D721Med (cell line): ENCODE measurements around the gene PILRB.

Experiments
- DNase-seq: peaks from one replicate; pipeline ENCODE4 v3.0.0; 2011; ENCODE audit warnings: low spot score; ENCODE audit not compliant: insufficient read length
- FAIRE-seq: peaks from 2 replicates; lab custom pipeline; 2011; peaks lifted over from hg19 to GRCh38; lab: Jason Lieb, UNC
- CTCF ChIP-seq: IDR thresholded peaks from 2 replicates; pipeline ENCODE4 v1.5.1; 2012; ENCODE audit warnings: mild to moderate bottlenecking, control low read depth; ENCODE audit not compliant: insufficient read depth; ENCODE audit errors: missing control alignments

The PILRB gene

DNA sequence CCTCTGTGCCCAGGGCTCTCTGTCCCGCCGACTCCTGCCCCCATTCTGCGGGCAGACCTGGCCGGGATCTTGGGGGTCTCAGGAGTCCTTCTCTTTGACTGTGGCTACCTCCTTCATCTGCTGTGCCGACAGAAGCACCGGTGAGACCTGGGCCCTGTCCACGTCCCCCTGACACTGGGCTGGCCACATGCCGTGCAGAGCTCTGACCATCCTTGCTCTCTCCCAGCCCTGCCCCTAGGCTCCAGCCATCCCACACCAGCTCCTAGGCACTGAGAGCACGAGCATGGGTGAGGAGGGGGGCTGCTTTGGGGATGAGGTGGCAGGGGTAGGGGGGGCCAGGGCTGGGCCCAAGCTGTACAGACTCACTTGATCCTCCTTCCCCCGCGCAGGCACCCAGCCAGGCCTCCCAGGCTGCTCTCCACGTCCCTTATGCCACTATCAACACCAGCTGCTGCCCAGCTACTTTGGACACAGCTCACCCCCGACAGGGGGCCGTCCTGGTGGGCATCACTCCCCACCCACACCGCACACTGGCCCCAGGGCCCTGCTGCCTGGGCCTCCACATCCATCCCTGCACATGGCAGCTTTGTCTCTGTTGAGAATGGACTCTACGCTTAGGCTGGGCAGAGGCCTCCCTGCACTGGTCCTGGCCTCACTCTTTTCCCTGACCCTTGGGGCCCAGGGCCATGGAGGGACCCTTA, 4.8 kb upstream of the PILRB start:
- DNase-seq (no peak), FAIRE-seq (no peak)
- no peak for TF ChIP-seq CTCF

GRCh38 chr7:100353685-100354330, 4.1 kb upstream of the PILRB start:
- FAIRE-seq, result no peak
- no peak for TF ChIP-seq CTCF
- no peak for DNase-seq

GRCh38 chr7:100356416-100357068, 1.4 kb upstream of the PILRB start:
- no peak for DNase-seq
- FAIRE-seq, result no peak
- TF ChIP-seq CTCF, result no peak

DNA sequence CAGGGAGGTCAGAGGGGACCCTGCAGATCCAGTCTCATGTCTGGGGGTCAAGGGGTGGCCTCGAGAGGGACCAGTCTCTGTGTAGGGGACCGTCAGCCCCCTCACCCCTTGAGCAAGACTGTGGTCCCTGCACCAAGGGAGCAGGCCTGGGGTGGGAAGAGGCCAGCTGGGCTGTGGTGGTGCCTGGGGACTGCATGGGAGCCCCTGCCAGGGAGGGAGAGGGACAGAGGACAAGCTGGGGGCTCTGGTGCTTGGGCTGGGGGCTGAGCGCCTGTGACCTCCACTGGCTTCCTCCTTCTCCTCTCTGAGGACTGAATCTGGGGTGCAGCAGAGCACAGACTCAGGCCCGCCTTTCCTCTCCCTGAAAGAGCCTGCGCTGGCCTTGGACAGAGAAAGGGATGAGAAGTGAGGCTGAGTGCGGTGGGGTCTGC, 771 bp upstream of the PILRB start:
- TF ChIP-seq CTCF, result no peak
- no peak for FAIRE-seq
- no peak for DNase-seq

DNA sequence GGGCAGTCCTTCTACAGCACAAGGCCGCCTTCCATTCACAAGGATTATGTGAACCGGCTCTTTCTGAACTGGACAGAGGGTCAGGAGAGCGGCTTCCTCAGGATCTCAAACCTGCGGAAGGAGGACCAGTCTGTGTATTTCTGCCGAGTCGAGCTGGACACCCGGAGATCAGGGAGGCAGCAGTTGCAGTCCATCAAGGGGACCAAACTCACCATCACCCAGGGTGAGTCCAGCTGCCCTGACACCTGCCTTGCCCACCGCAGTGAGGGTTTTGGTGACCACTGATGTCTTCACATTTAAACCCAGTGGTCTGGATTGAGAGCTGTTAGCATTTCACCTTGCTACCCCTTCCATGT, 918 bp downstream of the PILRB start:
- DNase-seq (no peak), FAIRE-seq (no peak)
- TF ChIP-seq CTCF, result no peak

- no peak for FAIRE-seq
- TF ChIP-seq CTCF, result no peak
- no peak for DNase-seq
Measured at GRCh38 chr7:100360135-100360854, 2.4 kb downstream of the PILRB start.
